ENCODE data around the gene GOLPH3L. TPM values are rescaled to one million over a fixed set of nuclear protein-coding genes. Genes with fewer than 3 reads are reported as not detected.

The GOLPH3L gene
- total RNA-seq = 11.6 and 12.7 TPM in 2 replicates

DNA sequence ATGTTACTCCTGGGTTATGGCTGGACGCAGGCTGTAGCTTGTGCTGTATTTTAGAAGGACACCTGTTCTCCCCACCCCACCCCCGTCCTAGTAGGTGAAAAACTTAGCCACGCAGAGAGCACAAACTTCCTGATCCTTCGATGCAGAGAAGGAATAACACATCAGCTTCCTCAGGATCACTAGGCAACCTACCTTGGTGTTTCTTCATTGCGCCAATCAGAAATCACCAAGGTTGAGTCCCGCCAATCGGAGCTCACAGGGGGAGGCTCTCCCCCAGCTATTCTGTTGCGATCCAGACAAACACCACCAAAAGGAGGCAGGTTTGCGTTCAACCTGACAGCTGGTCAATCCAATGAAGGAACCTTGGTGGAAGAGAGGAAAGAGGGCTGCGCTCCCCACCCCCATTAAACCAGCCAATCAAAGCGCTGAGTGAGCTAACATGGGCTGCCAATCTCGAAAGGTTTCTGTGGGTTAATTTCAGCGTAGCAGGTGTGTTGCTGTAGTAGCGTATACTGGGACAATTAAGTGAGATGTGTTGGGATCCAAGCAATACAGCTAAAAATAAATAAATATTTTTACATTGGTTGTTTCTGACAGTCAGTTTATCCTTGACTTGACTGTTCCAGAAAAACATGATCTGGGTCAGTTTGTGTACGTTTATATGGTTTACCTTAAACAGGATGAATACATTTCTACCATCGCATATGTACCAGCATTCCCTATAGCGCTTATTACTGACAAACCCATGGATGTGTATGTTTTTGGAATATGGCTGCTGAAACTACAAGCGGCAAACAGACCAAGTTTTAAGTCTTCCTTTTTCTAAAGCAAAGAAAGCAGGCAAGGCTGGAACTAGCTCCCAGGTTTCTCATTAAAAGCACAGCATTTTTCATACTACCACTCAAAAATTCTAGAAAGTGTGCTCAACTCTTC lies at the start of gene GOLPH3L:
GOLPH3L (minus strand) TSS at position 160 of the 933 bp plus-strand sequence. CDS start 2,316 bp downstream, outside the sequence.

GRCh38 chr1:150720703-150721102 lies 23.7 kb upstream of the GOLPH3L start, which contains the start of gene HORMAD1:
TSS of gene HORMAD1 (minus strand) at chr1:150720895. CDS start at chr1:150719505, 1,390 bp downstream.

DNA sequence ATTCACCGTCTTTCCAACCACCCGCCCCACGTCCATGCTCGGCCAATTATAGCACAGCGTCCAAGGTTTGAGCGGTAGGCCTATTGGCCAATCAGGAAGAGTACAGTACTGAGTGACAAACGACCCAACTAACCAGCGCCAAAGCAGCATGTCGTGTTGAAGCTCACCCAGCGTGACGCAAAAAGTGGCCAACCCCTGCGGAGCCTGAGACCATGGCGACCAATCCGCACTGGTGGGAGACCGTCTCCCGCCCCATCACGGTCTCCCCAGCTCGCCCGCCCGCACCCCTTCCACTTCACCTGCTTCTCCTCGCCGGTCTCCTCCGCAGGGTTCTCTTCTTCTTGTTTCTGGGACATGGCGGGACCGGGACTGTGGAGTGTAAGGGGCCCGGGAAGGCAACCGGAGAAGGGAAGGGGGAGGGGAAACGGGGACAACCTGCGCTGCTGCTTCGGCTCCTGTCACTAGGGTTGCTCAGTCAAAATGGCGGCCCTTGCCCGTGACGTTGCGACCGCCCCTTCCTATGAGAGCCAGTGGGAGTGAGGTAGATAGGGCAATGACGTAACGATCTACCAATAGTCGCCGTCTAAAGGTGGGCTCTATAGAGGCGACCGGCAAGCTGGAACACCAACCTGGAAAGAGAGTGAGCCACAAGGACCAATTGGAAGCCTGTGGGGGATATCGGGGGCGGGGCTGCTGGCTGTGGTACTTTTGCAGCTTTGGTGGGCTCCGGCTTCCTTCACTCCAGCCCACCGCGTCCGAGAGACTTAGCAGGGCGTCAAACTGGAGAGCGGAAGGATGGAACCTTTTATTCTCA lies 67.6 kb downstream of the GOLPH3L start, which contains the start of gene ENSA:
ENSA (minus strand) TSS at position 498 of the 814 bp plus-strand sequence; CDS start at position 356, 142 bp downstream.

Other genes with a start within 250 kb of the GOLPH3L start
- 14.1 and 18.8 TPM in 2 replicates for gene TARS2, start 209.7 kb downstream of the GOLPH3L start, total RNA-seq
- gene ECM1, start 189.0 kb downstream of the GOLPH3L start, total RNA-seq = 8.2 and 13.8 TPM in 2 replicates
- gene FALEC, start 181.4 kb downstream of the GOLPH3L start, total RNA-seq = 0.28 TPM in 1 of 2 replicates, not detected in the other
- 0.77 and 4.2 TPM in 2 replicates for gene ADAMTSL4, start 147.7 kb downstream of the GOLPH3L start, total RNA-seq
- gene MCL1, start 117.5 kb downstream of the GOLPH3L start, total RNA-seq = 260 and 397 TPM in 2 replicates
- 107 and 128 TPM in 2 replicates for gene ENSA, start 67.5 kb downstream of the GOLPH3L start, total RNA-seq
- gene HORMAD1, start 23.7 kb upstream of the GOLPH3L start, total RNA-seq = 0.19 and 0.28 TPM in 2 replicates
- gene CTSS, start 68.6 kb upstream of the GOLPH3L start, total RNA-seq = 3.3 and 12.4 TPM in 2 replicates
- gene CTSK, start 111.1 kb upstream of the GOLPH3L start, total RNA-seq = 5.4 and 24.2 TPM in 2 replicates
- gene ARNT, start 179.4 kb upstream of the GOLPH3L start, total RNA-seq = 28.2 and 37.5 TPM in 2 replicates
- gene CTXND2, start 190.0 kb upstream of the GOLPH3L start, total RNA-seq = not detected in 2 replicates
- gene SETDB1, start 229.2 kb upstream of the GOLPH3L start, total RNA-seq = 21.9 and 26.8 TPM in 2 replicates